ENCODE measurements around the gene CDKN1A.
"Not testable (repeated sequence)": the region's sequence is repeated elsewhere in the genome, so short reads cannot be mapped to it uniquely, and the experiment has no call there.

CDKN1A gene

GRCh38 chr6:36699348-36699747 is 20.8 kb downstream of the CDKN1A start:
- DNase-seq = no peak

- no peak for DNase-seq
Observed at GRCh38 chr6:36700071-36700812, 21.7 kb downstream of the CDKN1A start.

- no peak for DNase-seq
Observed at GRCh38 chr6:36700831-36701230, 22.3 kb downstream of the CDKN1A start.

GRCh38 chr6:36701401-36701991 is 23.0 kb downstream of the CDKN1A start:
- peak; percentile 42 for DNase-seq

DNA sequence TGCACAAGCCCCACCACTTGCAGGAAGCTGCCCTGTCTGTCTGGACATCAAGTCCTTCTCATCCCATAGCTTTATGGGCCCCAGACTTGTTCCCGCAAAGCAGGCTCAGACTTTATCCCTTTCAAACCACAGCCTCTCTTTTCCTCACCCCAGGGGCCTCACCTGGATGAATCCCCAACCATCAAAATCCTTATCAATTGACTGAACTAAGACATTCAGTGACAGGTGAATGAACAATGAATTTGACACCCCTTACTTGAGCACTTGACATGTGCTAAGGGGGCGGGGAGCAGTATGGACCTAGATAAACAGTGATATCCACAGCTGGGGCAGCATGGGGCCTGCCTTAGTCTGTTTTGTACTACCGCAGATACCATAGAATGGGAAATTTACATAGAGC is 24.1 kb downstream of the CDKN1A start:
- DNase-seq = no peak

- no peak for DNase-seq
Observed at GRCh38 chr6:36703081-36703606, 24.6 kb downstream of the CDKN1A start.

- no peak for DNase-seq
Observed at GRCh38 chr6:36703982-36704381, 25.5 kb downstream of the CDKN1A start.

- not testable (repeated sequence) for DNase-seq
Observed at GRCh38 chr6:36704961-36705577, 26.6 kb downstream of the CDKN1A start.

GRCh38 chr6:36706339-36706738 is 27.8 kb downstream of the CDKN1A start:
- no peak for DNase-seq

- no peak for DNase-seq
Observed at GRCh38 chr6:36712816-36713215, 34.3 kb downstream of the CDKN1A start.

DNA sequence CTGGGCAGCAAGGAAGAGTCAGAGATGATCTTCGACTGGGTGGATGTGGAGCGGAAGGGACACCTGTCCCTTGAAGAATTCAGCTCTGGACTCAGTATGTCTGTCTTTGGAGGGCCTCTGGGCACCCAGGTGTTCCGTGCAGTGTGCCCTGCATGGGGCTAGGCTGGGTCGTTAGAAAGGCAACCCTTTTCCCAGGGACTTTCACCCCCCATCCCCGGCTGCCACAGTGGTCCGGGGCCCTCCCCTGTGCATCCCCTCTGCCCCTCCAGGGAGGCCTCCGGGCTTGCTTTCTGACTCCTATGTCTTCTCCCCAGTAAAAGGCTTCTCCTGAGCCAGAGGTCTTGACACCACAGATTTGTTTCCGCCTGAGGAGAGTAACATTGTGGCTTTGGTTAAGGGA is 35.3 kb downstream of the CDKN1A start:
- no peak for DNase-seq

- DNase-seq = no peak
Observed at GRCh38 chr6:36714511-36714910, 36.0 kb downstream of the CDKN1A start.

DNA sequence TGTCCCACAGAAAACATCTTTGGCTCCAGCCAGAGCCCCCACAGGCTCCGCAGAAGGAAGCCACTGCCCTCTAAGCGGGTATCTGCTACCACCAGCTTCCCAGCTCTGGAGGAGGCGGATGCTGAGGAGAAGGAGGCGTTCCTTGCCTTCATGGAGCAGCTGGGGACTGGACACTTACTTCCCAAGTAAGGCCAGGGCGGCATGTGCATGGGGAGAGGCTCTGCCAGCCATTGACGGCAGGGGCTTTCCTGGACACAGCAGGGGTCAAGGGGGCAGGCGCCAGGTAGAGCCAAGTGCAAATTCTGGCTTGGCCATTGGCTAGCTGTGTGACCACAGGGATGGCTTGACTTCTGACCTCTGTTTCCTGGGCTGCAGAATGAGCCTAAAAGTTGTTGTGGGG is 37.0 kb downstream of the CDKN1A start:
- DNase-seq = no peak

DNA sequence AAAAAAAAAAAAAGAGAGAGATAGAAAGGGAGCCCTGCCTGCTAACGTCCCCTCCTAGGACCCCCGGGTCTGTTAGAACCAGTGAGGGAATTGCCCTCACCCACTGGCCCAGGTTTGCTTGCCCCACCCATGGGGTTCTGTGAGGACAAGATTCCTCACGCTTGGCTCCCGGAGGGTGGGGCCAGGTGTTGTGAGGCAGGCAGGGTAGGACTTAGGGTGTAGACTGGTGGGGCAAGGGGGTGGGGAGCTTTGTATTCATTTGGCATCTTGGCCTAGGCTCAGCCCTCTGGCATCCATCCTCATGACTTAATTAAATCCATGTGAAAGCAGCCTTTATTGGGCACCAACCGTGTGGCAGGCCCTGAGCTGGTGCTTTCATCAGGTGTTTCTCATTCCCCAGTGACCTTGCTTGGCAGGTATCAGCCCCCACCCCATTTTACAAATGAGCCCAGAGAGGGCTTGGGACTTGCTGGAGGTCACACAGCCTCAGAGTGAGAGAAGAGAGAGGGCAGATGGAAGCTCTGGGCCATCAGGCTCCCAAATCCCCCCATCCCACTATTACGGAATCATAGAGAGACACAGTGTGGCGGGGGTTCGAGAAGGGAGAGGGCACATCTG is 38.1 kb downstream of the CDKN1A start:
- DNase-seq = no peak

DNA sequence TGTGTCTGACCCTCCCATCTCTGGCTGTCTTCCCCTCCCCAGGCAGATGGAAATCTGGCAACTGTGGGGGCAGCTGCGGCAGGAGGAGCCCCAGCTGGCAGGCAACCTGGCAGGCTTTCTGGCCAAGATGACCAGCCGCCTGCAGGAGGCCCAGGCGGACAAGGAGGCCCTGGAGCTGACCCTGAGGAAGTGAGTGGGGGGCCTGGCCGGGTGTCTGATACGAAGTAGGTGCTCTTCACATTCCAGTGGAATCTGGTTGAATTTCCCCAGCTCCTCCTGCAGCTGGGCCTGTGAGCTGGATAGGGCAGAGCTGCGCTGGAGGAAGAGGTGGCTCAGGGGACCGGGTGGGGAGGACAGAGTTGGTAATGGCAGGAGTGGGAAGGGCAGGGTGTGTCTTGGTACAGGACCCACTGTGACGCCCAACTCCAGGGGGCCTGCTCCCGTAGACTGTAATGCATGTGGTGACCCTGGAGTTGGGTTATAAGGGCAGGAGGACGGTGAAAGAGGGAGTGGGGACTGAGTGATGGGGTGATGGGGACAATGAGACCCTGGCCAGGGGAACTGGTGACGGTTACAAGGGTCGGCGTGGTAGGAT is 38.8 kb downstream of the CDKN1A start:
- no peak for DNase-seq

GRCh38 chr6:36717871-36718540 is 39.5 kb downstream of the CDKN1A start:
- no peak for DNase-seq

DNA sequence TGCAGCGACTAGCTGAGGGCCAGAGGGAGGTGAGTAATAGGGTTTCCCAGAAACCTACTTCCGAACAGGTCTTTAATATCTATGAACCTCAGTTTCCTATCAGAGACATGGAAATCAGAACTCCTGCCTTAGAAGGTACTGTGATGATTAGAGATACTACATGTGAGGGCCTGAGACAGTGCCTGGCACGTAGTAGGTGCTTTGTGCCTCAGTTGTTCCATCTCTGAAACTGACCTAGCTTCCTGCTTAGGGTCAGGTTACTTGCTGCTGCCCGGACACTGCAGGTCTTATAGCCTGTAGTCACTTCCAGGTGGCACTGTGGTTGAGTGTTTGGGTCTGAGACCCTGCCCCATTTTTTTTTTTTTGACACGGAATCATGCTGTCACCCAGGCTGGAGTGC is 40.0 kb downstream of the CDKN1A start:
- no peak for DNase-seq

DNA sequence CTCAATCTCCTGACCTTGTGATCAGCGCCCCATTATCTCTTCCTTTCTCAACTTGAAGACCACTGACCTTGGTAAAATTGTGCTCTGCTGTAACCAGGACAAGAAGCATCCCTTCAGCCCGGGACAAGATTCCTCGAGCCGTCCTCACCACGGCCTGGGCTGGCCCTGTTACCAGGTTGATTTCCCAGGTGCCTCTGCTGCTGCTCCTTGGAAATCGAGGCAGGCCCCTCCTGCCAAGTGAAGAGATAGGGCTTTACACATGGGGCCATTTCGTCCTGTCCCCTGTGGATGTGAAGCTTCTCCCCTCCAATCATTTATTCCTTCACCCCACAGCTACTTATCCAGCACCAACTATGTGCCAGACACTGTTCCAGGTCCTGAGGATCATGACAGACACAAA is 40.6 kb downstream of the CDKN1A start:
- no peak for DNase-seq

- DNase-seq = no peak
Observed at GRCh38 chr6:36720251-36721141, 42.0 kb downstream of the CDKN1A start.

- no peak for DNase-seq
Observed at GRCh38 chr6:36721369-36722140, 43.0 kb downstream of the CDKN1A start.

GRCh38 chr6:36722365-36722764 is 43.9 kb downstream of the CDKN1A start:
- DNase-seq = no peak

All from GDM1 (cell line).